H1 (cell line): ENCODE measurements around the gene IST1. TPM values are rescaled to one million over a fixed set of nuclear protein-coding genes. Genes with fewer than 3 reads are reported as not detected.

Experiments
- CHD2 ChIP-seq: IDR thresholded peaks from 2 replicates; pipeline ENCODE4 v1.6.1; 2012; ENCODE audit warnings: low read length, improper control_type of control experiment
- CHD7 ChIP-seq: fragments of 300-600 bp; sonication (generic); IDR thresholded peaks from 2 replicates; pipeline ENCODE4 v1.7.1; 2012; ENCODE audit warnings: low read length, moderate library complexity, mild to moderate bottlenecking, inconsistent platforms; ENCODE audit not compliant: insufficient replicate concordance
- EZH2 ChIP-seq: fragments of 200-600 bp; sonication (generic); IDR thresholded peaks from 2 replicates; pipeline ENCODE4 v1.7.1; 2012; ENCODE audit warnings: low read depth, mild to moderate bottlenecking, moderate library complexity, low read length, inconsistent platforms; ENCODE audit not compliant: severe bottlenecking
- polyA plus RNA-seq, 7 experiments: library from polyadenylated mRNA; depleted of rRNA in 3 of 7; stranded (reverse) in 5 of 7; unstranded in 2 of 7; fragments of >200 nt in 5 of 7; fragments of 200-250 nt in 2 of 7; gene quantifications; 1 replicate in 5 of 7; 2 replicates in 1 of 7; 4 replicates in 1 of 7; pipeline versions ENCODE4 v1.2.1 to v1.2.3, GENCODE V29; 2011 to 2013; ENCODE audit warnings: missing spikeins in 2 of 7, mixed read lengths in 2 of 7
- total RNA-seq: library from RNA; stranded (reverse); fragmentation: NEBNext Ultra II Directional; extraction: Animal tissue kit (Norgen Biotek cat#: 25700); gene quantifications from 2 replicates; pipeline ENCODE4 v1.2.1, GENCODE V29; 2021

The IST1 gene
- total and polyA plus RNA-seq, 2 of the 8 experiments (the other 6 are each of a cell fraction or from before 2014, with no cell fraction given) = 190 to 248 TPM

- TF ChIP-seq CHD7 = no peak
- TF ChIP-seq EZH2 = no peak
- TF ChIP-seq CHD2 = no peak
Observed at GRCh38 chr16:71924710-71925109, 29.4 kb downstream of the IST1 start (continued).
